Liver (tissue), 9 donors: ENCODE data around the gene LRRC74B. TPM values are rescaled to one million over a fixed set of nuclear protein-coding genes. Genes with fewer than 3 reads are reported as not detected.

Source experiments
- DNase-seq: peaks from one replicate; pipeline ENCODE4 v3.0.0-alpha.2; 2017; ENCODE audit warnings: low spot score
- H3K27ac ChIP-seq, 2 donors: one replicate each; pipeline ENCODE4 v1.7.0; 2013; ENCODE audit warnings: inconsistent platforms in 2 of 2, low read length in 2 of 2, control low read depth in 1 of 2, low read depth in 1 of 2, mild to moderate bottlenecking in 1 of 2
- H3K27me3 ChIP-seq, 4 donors: one replicate each; pipeline versions ENCODE4 v1.6.1 to v1.7.0; 2013; ENCODE audit warnings: low read length in 3 of 4, inconsistent platforms in 1 of 4, mild to moderate bottlenecking in 1 of 4, moderate library complexity in 1 of 4; ENCODE audit not compliant: control insufficient read depth in 4 of 4, insufficient read depth in 4 of 4
- H3K36me3 ChIP-seq, 4 donors: one replicate each; pipeline versions ENCODE4 v1.6.1 to v1.7.0; 2013; ENCODE audit warnings: low read length in 3 of 4, mild to moderate bottlenecking in 3 of 4, low read depth in 1 of 4, moderate library complexity in 1 of 4; ENCODE audit not compliant: control insufficient read depth in 4 of 4, insufficient read depth in 3 of 4
- H3K4me1 ChIP-seq, 4 donors: one replicate each; pipeline versions ENCODE4 v1.6.1 to v1.7.0; 2013; ENCODE audit warnings: low read length in 3 of 4, mild to moderate bottlenecking in 3 of 4, moderate library complexity in 1 of 4; ENCODE audit not compliant: control insufficient read depth in 4 of 4, insufficient read depth in 4 of 4
- H3K4me3 ChIP-seq, 3 donors: one replicate each; pipeline versions ENCODE4 v1.6.1 to v1.7.0; 2013; ENCODE audit warnings: low read length in 3 of 3, control low read depth in 1 of 3, low read depth in 1 of 3, mild to moderate bottlenecking in 1 of 3
- H3K9ac ChIP-seq, 2 donors: one replicate each; pipeline ENCODE4 v1.7.0; 2013; ENCODE audit warnings: low read length in 2 of 2, mild to moderate bottlenecking in 2 of 2, moderate library complexity in 2 of 2, control low read depth in 1 of 2, low read depth in 1 of 2
- H3K9me3 ChIP-seq, 4 donors: one replicate each; pipeline versions ENCODE4 v1.6.1 to v1.7.0; 2013; ENCODE audit warnings: low read length in 3 of 4; ENCODE audit not compliant: control insufficient read depth in 4 of 4
- ATF3 ChIP-seq: IDR thresholded peaks from 2 replicates; pipeline ENCODE4 v1.6.1; 2016; ENCODE audit warnings: antibody characterized with exemption
- CTCF ChIP-seq: fragments of 150-350 bp; IDR thresholded peaks from 2 replicates; pipeline ENCODE4 v1.5.1; 2017; ENCODE audit warnings: improper control_type of control experiment, low read depth, low read length; ENCODE audit not compliant: missing input control
- EGR1 ChIP-seq, 2 donors: IDR thresholded peaks; 2 replicates each; pipeline ENCODE4 v1.6.1; 2016 to 2018; ENCODE audit warnings: antibody characterized with exemption in 2 of 2, low read depth in 2 of 2
- FOXA1 ChIP-seq: IDR thresholded peaks from 2 replicates; pipeline ENCODE4 v1.6.1; 2016; ENCODE audit warnings: antibody characterized with exemption
- FOXA2 ChIP-seq: IDR thresholded peaks from 2 replicates; pipeline ENCODE4 v1.6.1; 2016; ENCODE audit warnings: antibody characterized with exemption
- GABPA ChIP-seq, 2 donors: IDR thresholded peaks in 1 of 2; conservative IDR thresholded peaks in 1 of 2; 2 replicates each; pipeline ENCODE4 v1.6.1; 2016; ENCODE audit warnings: antibody characterized with exemption in 2 of 2, mild to moderate bottlenecking in 1 of 2, moderate library complexity in 1 of 2
- HNF4A ChIP-seq, 2 donors: conservative IDR thresholded peaks; 2 replicates each; pipeline ENCODE4 v1.6.1; 2016; ENCODE audit warnings: antibody characterized with exemption in 2 of 2, mild to moderate bottlenecking in 2 of 2
- HNF4G ChIP-seq: IDR thresholded peaks from 2 replicates; pipeline ENCODE4 v1.6.1; 2016; ENCODE audit warnings: antibody characterized with exemption
- JUND ChIP-seq, 2 donors: IDR thresholded peaks; 2 replicates each; pipeline ENCODE4 v1.6.1; 2016; ENCODE audit warnings: antibody characterized with exemption in 2 of 2
- MAX ChIP-seq: IDR thresholded peaks from 2 replicates; pipeline ENCODE4 v1.6.1; 2016; ENCODE audit warnings: antibody characterized with exemption
- NR2F2 ChIP-seq: IDR thresholded peaks from 2 replicates; pipeline ENCODE4 v1.6.1; 2016; ENCODE audit warnings: antibody characterized with exemption
- RAD21 ChIP-seq, 2 donors: IDR thresholded peaks; 2 replicates each; pipeline ENCODE4 v1.6.1; 2016; ENCODE audit warnings: antibody characterized with exemption in 2 of 2, mild to moderate bottlenecking in 2 of 2
- REST ChIP-seq: IDR thresholded peaks from 2 replicates; pipeline ENCODE4 v1.6.1; 2016; ENCODE audit warnings: antibody characterized with exemption, mild to moderate bottlenecking
- RXRA ChIP-seq, 2 donors: IDR thresholded peaks; 2 replicates each; pipeline ENCODE4 v1.6.1; 2017 to 2018; ENCODE audit warnings: antibody characterized with exemption in 2 of 2, mild to moderate bottlenecking in 1 of 2
- SP1 ChIP-seq: IDR thresholded peaks from 2 replicates; pipeline ENCODE4 v1.6.1; 2018; ENCODE audit warnings: antibody characterized with exemption, mild to moderate bottlenecking
- TAF1 ChIP-seq: conservative IDR thresholded peaks from 2 replicates; pipeline ENCODE4 v1.6.1; 2016; ENCODE audit warnings: antibody characterized with exemption, mild to moderate bottlenecking
- YY1 ChIP-seq: IDR thresholded peaks from 2 replicates; pipeline ENCODE4 v1.6.1; 2016; ENCODE audit warnings: antibody characterized with exemption, mild to moderate bottlenecking
- ZBTB33 ChIP-seq: IDR thresholded peaks from 2 replicates; pipeline ENCODE4 v1.6.1; 2016; ENCODE audit warnings: antibody characterized with exemption
- WGBS: extraction: QIAGEN DNeasy Blood & Tissue Kit; methylation state at CpG from one replicate; pipeline ENCODE4 v1.1.7; 2013; 5-methylcytosine and 5-hydroxymethylcytosine counted together
- polyA plus RNA-seq, 2 donors: library from polyadenylated mRNA; stranded (reverse) in 1 of 2; unstranded in 1 of 2; fragments of 200-250 nt in 1 of 2; fragments of >200 nt in 1 of 2; fragmentation: Nextera tagmentation in 1 of 2; extraction: Ambion mirVana in 1 of 2; gene quantifications; one replicate each; pipeline versions ENCODE4 v1.2.1 to v1.2.3, GENCODE V29; 2013 to 2015
- total RNA-seq, 2 donors: library from RNA; depleted of rRNA; stranded (reverse); fragments of >200 nt; gene quantifications; one replicate each; pipeline ENCODE4 v1.2.3, GENCODE V29; 2014
- donor health status: healthy.
- donor health status: healthy.
- donor health status: healthy.
- donor health status: healthy.
- donor health status: healthy.

Gene LRRC74B
- total and polyA plus RNA-seq, 4 donors: not detected

- Histone ChIP-seq H3K36me3 (no peaks in the 10 kb centered on the region), H3K27ac (no peak overlapping the region), H3K27me3 (no peaks in the 10 kb centered on the region), H3K4me3 (no peak overlapping the region), H3K9me3 (no peaks in the 10 kb centered on the region), H3K9ac (no peak overlapping the region), H3K4me1 (peaks cover 3 to 12% (median 5%) of the 10 kb centered on the region in 4 donors)
- TF ChIP-seq MAX (no peak), FOXA2 (no peak), YY1 (no peak), HNF4G (no peak), FOXA1 (no peak), TAF1 (no peak), HNF4A (conservative IDR thresholded peaks at IDR 0.05) (no peak), RAD21 (IDR thresholded peaks at IDR 0.05) (no peak), JUND (IDR thresholded peaks at IDR 0.05) (no peak), ATF3 (no peak), SP1 (no peak), EGR1 (IDR thresholded peaks at IDR 0.05; ENCODE audit: low read depth in 2 of 2) (no peak), RXRA (IDR thresholded peaks at IDR 0.05) (no peak), CTCF (no peak), ZBTB33 (no peak), GABPA (IDR thresholded peaks at IDR 0.05 in 1 of 2, conservative IDR thresholded peaks at IDR 0.05 in 1 of 2) (no peak), NR2F2 (no peak), REST (no peak)
- 88% methylated on average over 15 of the region's 15 CpGs for WGBS
- no peak for DNase-seq
Measured at GRCh38 chr22:21043860-21044535, 1.7 kb upstream of the LRRC74B start.
